NCI-H1436 (cell line): ENCODE data around the gene CREB3L2.
A peak's percentile ranks its signal among the peaks of the same experiment; 100 is the strongest.
"Not testable (repeated sequence)": the region's sequence is repeated elsewhere in the genome, so short reads cannot be mapped to it uniquely, and the experiment has no call there.

Source experiments
- DNase-seq: peaks from one replicate; lab custom pipeline; 2025; lab: John Stamatoyannopoulos, UW

CREB3L2 gene

DNA sequence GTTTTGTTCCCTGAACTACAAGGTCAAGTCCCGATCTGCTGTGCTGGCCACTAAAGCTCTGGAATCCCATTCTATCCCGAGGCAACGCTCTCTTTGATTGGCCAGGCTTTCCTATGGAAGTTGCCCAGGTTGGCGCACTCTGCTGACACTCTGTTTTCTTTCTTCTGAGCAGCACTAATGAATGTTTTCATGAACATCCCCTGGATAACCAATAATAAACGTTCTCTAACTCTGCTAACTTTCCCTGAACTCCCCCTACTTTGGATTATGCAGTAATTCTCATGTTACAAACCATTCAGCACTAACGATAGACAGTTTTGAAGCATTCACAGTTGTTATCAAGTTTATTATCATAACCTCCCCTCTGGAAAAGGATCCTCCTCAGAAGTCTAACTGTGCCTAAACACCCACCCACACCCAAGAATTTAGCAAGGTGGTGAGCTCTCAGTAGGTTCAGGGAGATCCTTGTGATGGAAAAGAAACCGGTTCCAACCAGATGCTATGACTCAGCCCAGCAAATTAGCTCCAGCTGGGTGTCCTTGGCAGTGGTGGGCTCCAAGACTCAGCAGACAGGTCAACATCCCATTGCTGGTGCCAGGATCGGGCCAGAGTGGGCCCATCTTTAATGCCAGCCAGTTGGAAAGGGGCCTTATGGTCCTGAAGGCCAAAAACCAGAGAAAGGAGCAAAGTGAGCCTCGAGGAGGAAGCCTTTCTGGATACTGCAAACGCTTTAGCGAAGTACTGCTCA is 68.4 kb downstream of the CREB3L2 start:
- no peak for DNase-seq

DNA sequence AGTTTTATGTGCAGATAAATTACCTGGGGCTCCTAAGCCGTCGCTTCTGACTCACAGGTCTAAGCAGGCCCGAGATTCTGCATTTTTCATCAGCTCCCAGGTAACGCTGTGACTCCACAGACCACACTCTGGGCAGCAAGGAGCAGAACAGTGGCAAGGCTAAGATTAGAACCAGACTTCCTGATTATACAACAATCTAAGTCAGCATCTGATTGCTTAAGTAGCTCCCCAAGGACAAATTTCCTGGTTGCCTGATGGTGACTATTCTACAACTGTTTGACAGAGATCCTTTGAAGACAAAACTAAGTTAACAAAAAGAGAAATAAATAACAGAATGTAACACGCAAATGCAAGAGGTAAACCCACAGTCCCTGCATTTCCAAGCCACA is 69.0 kb downstream of the CREB3L2 start:
- DNase-seq: no peak

DNA sequence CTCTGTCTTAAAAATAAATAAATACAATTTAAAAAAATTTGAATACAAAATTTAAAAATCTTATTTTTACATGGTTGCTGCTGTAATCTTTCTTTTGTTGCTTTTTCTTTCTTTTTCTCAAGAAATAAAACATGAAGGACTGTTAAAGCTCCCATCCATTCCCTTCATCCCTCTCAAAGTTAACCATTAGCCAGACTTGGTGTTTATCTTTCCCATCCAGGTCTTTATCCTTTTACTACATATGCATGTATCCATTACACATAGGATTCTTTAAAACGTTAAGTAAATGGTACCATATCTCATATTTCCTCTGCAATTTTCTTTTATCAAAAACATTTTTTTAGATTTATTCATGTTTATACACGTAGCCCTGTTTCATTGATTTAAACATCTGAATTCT is 70.1 kb downstream of the CREB3L2 start:
- DNase-seq: no peak

DNA sequence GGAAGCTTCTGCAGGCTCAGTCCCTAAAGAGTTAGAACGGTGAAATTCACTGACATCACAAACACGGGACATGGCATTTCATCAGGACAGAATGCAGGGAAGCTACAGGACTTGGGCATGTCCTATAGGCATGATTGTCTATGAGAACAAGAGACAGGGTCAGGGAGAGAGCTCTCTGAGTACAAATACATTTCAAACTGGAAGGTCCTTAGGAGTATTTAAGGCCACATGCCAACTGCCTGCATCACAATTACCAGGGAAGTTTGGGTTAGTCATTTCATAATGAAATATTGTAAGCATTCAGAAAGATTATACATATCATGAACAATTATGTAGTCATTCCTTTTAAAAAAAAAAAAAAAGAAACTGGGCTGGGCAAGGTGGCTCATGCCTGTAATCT is 71.3 kb downstream of the CREB3L2 start:
- DNase-seq: no peak

DNA sequence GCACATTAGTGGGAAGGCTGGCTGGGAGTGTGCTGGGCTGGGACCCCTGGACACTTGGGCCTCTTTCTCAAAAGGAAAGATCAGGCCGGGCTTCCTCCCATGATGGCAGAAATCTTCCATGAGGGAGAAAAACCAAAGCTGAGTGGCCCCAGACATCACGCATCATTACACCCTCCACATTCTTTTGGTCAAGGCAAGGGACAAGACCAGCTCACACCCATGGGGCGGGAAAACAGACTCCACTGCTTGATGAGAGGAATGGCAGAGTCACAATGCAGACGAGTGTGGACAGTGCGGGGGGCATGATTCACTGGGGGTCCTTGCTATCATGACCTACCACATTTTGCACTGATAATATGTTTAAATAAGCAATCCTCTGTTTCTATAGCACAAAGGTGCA is 73.3 kb downstream of the CREB3L2 start:
- no peak for DNase-seq

DNA sequence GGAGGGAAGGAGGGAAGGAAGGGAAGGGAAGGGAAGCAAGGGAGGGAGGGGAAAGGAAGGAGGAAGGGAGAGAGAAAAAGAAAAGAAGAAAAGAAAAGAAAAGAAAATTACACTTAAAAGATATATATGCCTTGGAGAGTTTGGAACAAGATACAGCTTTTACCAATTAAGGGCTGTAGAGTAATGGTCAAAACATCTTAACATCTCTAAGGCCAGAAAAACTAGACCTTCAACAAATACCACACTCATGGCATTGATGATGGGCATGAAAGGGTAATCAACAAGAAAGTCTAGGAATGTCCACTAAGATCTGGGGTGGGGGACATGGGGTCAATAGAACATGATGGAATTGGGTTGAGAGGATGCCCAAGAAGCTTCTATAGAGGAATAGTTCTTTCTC is 74.5 kb downstream of the CREB3L2 start:
- no peak for DNase-seq

DNA sequence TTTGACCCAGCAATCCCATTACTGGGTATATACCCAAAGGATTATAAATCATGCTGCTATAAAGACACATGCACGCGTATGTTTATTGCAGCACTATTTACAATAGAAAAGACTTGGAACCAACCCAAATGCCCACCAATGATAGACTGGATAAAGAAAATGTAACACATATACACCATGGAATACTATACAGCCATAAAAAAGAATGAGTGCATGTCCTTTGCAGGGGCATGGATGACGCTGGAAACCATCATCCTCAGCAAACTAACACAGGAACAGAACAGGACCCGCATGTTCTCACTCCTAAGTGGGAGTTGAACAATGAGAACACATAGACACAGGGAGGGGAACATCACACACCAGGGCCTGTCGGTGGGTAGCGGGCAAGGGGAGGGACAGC is 75.7 kb downstream of the CREB3L2 start:
- not testable (repeated sequence) for DNase-seq

DNA sequence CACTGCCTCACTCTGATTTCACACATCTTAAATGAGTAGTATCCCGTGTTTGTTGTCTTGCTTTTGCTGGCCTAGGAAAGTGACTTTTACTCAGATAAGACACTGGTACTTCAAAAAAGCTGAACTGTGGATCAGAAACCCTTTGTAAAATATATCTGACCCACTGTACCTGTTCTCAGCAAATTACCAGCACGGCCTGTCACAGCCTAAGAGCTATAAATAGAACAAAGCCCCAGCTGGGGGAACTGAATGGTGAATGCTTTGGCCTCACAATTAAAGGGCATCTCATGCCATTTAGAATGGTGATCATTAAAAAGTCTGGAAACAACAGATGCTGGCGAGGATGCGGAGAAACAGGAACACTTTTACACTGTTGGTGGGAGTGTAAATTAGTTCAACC is 76.1 kb downstream of the CREB3L2 start:
- no peak for DNase-seq

DNA sequence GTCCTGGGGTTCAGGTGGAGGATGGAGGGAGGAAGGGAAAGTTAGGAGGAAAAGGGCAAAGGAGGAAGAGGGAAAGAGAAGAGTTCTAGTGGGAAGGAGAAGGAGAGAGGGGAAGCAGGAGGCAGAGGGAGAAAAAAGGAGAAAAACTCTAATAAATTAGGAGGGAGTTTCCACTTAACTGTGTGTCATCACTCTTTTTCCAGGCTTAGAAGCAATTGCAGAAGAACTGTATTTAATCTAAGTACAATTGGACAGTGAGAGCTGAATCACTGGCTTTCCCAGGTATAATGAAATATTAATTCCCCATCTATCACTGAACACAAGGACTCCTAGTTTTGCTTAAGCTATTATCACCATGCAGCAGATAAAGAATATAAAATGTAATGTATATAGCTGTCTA is 76.8 kb downstream of the CREB3L2 start:
- no peak for DNase-seq

DNA sequence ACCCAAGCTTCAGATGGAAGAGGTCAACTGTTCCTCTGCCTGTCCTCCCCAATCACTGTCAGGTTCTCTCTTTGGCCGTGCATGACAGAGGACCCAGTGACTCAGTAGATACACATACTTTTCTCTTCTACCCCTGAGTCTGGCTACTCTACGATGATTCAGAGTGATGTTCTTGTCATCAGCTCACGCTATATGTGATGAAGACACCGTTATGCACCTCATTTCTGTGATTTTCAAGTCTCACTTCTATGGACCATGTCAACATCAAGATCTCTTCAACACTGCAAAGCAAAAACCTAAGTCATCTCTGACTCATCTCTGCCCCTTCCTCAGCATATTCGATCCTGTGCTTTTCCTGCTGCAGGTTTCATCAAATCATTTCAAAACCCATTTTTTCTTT is 78.5 kb downstream of the CREB3L2 start:
- no peak for DNase-seq

DNA sequence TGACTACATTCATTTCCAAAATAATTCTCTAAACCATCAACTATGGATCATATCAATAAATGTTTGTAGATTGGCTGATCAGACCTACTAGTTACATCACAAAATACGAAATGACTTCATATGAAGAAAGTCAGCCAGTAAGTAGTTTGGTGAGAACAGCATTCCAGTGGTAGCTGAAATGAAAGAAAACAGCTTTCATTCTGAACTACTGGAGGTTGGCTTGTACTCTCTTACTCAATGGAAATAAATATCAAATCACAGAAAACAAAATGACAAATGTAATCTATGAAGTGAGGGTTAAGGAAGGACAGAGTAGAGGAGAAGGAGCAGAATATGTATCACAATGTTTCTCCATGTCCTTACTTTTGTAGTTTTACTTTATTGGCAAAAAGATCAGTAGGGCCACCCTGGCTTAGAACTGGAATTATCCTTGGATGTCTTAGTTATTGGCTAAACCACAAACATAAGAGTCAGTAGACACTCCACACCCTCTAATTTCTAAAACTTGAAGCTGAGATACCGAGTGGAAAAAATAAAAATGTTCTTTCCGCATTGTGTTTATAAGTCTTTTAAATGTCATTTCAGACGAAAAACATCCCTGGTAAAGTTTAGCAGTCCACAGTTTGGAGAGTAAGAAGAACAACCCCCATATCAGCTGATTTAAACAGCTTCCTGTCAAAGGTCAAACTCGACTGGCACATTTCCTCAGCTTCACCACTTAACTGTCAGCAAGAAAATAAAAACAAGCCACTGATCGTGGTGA is 81.1 kb downstream of the CREB3L2 start:
- no peak for DNase-seq

DNA sequence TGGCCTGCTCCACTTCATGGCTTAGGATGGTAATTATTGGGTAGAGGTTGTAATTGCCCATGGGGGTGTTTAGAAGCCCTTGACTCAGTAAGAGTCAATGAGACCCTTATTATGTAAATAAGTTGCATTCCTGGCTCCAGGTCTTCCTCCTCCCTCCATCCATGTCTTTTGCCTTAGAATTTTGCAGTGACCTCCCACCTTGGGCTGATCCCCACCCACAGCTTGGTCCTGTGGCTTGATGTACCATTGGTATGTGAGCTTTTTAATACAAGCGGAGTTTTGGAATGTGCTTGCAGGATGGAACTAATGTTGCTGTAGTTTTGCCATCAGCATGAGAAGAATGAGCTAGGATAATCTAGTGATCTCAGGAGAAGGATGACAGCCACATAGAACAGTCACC is 81.9 kb downstream of the CREB3L2 start:
- DNase-seq: no peak

DNA sequence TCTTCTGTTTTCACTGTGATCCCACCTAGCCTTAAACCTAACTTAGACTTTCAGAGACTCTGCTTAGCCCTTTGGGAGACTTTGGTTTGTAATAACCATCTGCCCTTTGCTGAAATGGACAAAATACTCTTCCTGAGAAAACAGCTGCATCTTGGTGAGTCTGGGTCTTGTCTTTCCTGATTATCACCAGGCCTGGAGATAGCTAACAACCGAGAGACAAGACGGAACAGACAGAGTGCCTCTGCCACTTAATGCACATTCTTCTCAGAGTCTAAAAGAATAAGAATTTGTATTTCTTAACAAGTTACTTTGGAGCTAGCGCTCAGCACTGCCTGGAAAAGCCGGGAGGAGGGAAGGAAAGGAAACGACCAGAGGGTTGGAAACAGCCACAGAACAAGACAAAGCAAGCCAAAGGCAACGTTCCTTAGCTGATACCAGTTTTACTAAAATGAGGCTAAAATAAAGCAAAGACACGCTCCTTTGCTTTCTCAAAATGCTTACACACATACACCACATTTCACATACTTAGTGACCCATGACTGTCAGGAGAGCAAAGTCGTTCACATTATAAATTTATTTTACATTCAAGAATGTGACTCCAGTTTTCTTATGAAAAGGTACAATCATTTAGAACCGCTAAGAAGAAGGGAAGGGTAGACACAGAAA is 84.8 kb downstream of the CREB3L2 start:
- no peak for DNase-seq

DNA sequence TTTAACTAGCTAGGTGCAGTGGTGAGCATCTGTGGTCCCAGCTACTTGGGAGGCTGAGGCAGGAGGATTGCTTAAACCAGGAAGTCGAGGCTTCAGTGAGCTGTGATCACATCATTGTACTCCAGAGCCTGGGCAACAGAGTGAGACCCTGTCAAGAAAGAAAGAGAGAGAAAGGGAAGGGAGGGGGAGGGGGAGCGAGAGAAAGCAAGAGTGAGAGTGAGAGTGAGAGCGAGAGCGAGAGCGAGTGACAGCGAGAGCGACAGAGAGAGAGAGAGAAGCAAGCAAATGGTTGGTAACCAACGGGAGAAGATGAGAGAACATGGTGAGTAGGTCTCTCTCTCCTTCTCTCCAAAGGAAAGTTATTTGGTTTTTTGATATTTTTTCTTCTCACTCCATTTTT is 85.3 kb downstream of the CREB3L2 start:
- DNase-seq: no peak

DNA sequence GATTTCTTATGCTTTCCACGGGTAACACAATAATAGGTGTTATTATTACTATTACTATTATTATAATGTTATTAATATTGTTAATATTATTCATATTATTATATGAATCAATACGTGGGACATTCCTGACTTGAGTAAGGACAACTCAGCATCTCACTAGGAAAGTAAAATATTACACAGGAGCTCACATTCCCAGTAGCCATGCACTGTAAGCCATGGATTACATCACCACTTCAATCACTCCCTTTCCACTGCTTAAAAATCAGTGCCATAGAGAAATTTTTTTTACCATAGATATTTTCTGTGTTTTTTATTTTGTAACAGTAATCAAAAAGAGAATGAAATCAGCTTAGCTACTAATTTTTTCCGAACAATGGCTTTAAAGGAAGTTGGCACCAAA is 86.6 kb downstream of the CREB3L2 start:
- DNase-seq: no peak

DNA sequence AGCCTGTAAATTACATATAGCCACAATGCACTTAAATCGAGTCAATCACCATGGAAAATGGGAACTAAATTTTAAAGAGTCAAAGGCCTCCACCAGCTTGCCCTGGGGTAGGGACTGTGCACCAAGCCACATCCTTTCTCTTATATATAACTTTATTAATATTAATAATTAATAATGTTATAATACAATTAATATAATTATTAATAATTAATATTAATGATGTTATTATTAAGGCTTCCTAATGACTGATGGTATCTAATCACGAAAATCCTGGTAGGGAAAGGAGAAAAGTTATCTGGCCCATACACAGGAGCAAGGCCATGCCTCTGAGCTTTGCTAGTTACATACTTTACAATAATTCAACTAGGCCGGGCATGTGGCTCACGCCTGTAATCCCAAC is 87.9 kb downstream of the CREB3L2 start:
- DNase-seq: no peak

DNA sequence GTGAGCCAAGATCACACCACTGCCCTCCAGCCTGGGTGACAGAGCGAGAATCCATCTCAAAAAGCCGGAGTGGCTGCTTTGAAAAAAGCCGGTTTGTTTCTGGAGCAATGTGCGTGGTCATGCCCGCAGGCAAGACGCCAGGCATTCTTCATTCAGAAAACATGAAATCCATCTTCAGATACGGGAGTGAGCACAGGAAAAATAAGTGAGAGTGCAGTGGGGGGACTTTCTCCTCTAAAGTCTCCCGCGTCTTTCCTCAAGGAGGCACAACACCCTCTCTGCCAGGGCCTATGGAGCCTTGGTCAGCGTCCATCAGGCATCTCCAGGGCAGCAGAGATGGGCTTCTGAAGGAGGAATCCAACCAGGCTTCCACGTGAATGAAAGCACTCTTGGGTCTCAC is 92.8 kb downstream of the CREB3L2 start:
- no peak for DNase-seq

DNA sequence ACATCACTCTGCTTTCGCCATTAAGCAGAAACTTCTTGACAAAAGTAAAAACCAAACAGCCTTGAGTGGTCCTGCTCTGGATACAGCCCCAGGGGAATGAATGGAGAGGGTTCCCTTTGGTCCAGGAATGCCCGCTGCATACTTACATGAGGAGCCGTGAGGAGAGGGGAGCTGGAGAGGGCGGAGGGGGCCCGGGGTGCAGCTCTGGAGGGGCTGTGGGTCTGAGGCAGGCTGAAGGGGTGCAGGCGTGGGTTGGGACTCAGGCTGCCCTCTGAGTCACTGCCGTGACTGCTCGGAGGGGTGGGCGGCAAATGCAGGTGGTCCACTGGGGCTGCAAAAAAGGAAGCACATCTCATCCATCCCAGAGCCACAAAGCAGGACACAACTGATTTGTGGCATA is 93.8 kb downstream of the CREB3L2 start:
- DNase-seq: no peak

DNA sequence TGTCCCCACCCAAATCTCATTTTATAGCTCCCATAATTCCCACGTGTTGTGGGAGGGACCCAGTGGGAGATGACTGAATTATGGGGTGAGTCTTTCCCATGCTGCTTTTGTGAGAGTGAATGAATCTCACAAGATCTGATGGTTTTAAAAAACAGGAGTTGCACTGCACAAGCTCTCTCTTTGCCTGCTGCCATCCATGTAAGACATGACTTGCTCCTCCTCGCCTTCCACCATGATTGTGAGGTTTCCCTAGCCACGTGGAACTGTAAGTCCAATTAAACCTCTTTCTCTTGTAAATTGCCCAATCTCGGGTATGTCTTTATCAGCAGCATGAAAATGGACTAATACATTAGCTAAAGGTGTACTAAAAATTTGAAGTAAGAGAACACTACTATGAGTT is 95.2 kb downstream of the CREB3L2 start:
- not testable (repeated sequence) for DNase-seq

DNA sequence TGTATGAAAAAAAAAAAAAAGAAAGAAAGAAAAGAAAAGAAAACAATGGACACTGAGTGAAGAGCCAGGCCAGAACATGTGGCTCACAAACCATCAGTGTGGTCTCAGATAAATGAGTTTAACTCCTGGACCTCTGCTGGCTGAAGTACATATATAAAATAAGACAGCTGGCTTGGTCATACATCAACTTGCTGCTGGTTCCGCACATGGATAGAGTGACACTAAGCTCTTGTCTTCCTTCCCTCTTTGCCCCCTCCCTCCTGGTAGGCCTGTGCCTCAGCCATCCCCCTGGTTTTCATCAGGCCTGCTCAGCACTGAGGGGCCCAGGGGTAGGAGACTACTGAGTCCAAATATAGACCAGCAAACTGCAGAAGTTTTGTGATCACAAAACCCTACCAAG is 97.1 kb downstream of the CREB3L2 start:
- DNase-seq: no peak

DNA sequence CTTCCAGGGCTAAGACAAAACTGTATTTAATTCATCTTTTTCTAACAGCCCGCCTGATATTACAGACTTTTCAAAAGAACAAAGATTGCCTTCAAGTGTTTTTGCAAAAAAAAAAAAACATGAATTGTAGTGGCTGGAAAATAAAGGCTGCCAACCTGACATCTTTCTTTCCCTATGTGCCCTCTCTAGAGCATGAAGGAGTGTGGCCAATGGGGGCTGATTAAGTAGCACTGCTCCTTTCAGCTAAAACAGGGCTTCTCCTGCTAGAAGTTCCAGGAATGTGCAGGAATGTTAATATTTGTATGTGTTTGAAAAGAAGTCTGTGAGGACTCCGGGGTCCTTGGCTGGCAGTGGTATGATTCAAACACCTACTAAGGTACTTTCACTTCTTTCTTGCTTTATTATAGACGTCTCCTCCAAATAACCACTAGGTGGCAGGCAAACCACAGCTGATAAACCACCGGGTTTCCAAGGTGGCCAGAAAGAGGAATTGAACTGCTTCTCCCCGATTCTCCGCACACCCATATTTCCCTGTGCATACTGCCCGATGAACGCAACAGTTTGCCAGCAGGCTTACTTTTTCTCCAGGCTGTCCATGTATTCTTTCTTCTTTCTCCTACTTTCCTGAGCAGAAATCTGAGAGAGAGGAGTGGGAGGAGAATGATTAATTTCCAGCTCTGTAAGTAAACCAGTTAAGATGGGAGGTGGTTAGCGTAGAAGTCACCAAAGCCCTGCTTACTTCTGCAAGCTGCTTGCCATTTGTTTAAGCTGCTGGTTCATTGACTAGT is 98.3 kb downstream of the CREB3L2 start:
- DNase-seq: peak; percentile 67

DNA sequence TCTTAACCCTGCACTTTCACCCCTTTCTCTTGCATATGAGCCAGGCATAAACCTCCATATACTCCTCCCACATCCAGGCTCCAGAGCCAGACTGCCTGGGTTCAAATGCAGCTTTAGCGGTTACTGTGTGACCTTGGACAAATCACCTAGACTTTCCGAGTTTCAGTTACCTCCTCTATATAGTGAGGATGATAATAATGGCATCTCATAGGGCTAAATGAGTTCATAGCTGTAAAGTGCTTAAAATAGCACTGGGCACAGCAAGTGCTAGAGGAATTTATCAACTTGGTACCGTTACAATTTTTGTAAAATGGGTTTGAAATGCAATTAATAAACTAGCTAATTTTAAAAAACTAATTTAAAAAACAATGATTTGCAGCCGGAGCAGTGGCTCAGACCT is 101.7 kb downstream of the CREB3L2 start:
- DNase-seq: no peak
